Kidney capillary endothelial cell (primary cell): ENCODE results near the gene FOXL3.
"Not testable (repeated sequence)": the region's sequence is repeated elsewhere in the genome, so short reads cannot be mapped to it uniquely, and the experiment has no call there.

Source experiments
- DNase-seq: peaks from one replicate; pipeline ENCODE4 v3.0.0-alpha.2; 2018; ENCODE audit warnings: low spot score

The FOXL3 gene

DNA sequence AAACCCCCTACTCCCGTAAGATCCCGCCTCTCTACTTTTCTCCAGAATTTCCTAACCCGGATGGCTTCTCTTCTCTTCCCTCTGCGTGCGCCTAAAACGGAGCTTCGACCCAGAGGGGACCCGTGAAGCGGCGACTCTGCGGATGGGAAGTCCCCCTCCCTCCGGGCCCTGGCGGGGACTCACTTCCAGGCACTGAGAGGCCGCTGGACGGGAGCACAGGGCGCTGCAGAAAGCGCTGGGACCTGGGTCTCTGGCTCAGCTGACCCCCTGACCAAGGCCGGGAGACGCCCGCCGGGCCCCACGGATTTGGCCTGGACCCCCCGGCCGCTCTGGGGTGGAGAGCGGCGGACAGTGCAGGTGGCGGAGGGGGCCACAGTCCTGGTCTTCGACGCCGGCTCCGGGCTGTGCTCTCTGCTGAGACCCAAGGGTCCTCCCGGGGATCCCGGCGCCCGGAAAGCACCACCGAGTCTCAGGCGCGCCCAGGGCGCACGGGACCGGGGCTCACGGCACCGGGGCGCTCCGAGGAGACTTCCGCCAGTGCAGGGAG, 688 bp upstream of the FOXL3 start:
- DNase-seq: no peak

DNA sequence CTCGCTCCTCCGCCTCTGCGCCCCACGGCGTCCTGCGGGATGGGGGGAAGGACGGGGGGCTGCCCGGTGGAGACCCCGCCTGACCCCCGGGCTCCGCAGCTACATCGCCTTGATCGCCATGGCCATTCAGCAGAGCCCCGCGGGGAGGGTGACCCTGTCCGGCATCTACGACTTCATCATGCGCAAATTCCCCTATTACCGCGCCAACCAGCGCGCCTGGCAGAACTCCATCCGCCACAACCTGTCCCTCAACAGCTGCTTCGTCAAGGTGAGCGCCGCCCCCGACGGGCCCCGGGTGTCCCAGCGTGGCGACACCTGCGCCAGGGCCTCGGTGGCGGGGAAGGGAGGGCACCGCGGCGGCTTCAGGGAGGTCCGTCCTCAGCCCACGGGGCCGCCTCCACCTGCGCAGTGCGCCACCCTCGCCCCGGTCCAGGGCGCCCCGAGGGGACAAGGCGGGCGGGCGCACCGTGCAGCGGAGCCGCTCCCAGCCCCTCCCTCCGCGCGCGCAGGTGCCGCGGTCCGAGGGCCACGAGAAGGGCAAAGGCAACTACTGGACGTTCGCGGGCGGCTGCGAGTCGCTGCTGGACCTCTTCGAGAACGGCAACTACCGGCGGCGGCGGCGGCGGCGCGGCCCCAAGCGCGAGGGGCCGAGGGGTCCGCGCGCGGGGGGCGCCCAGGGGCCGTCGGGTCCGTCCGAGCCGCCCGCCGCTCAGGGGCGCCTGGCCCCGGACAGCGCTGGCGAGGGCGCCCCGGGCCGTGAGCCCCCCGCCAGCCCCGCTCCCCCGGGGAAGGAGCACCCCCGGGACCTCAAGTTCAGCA, 793 bp downstream of the FOXL3 start:
- no peak for DNase-seq

DNA sequence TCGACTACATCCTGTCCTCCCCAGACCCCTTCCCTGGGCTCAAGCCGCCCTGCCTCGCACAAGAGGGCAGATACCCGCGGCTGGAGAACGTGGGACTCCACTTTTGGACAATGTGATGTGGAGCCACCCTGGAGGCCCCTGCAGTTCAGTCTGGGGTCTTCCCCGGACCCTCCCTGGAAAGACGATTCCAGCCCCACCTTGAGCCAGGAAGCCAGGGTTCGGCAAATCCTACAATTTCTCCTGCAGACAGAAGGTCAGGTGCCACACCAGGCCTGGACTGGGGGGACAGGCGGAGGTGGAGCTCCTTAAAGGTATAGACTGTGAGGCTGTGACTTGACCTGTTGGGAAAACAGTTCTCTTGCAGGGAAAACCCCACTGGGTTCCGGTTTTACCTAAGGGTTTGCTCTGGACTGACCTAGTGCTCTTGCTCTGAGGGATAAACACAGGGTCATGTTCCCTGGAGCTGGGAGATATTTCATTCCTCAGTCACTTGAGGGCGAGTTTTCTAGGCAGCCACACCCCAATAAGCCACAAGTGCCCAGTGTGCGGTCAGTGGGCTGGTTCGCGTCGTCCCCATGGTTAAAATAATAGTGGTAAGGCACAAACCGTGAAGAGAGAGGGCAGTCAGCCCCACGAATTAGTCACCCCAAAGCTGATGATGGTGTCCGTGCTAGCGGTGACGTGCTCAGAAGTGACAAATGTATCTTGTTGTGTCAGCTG, 1.6 kb downstream of the FOXL3 start:
- DNase-seq: no peak

DNA sequence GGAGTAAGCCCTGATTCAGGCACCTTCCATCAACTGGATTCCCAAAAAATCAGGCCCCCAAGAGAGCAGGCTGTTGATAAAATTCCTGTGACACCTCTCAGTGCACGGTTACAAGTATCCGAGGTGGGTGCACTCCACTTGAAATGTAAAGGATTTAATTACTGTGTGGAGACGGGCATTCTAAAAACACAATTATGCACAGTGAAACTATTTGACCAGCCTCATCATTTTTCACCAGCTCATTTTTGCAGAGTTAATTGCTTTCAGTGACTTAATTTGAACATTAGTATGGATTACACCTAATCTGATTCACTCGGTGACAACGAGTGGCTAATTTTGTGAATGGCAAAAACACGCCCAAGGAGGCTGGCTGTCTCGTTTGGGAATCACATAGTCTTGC, 2.3 kb downstream of the FOXL3 start:
- no peak for DNase-seq

DNA sequence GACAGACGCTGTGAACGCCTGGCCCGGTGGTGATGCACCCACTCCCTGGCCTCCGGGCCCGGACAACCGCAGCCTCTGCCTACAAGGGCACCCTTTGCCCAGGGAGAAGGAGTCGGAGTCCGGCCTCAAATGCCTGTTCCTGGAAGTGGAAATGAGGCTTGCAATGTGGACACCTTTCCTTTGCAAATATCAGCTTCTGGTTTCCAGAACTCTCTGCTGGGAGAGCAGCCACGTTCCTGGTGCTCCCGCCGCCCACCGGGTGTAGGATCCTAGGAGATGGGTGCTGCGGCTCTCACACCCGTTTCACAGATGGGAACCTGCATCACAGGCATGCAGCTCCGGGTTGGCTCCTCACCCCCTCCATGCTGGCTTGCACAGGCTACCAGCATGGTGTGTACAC, 2.9 kb downstream of the FOXL3 start:
- no peak for DNase-seq

DNA sequence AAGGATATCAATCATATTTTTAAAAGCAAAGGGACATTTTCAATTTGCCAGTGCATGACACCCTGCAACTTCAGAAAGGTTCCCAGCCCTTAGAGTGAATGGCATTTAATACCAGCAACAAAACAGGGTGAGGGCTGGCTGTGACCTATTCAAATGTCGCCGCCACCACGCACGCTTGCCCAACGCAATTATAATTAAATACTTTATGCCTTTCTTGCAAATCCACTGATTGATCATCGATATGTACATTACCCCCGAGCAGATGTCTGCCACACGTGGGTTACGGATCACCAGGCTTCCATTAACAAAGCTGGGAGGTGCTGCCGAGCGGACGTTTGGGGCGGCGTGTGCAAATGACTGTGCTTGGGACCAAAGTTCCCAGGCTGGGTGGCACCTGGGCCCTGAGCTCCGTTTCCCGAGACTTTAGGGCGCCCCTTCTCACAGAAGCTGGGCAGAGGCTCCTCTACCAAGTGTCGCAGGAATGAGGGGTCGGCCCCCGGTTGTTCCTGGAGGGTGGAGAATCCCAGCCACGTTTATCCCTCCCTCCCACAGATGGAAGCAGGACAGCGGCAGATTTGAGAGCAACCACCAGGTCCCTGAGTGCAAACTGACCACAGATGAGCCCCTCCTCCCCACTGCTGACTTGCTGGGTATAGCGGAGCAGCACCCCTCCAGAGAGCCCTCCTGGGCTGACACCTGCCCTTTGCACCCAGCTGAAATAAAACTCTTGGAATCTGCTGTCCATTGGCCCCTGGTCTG, 3.9 kb downstream of the FOXL3 start:
- DNase-seq: no peak

DNA sequence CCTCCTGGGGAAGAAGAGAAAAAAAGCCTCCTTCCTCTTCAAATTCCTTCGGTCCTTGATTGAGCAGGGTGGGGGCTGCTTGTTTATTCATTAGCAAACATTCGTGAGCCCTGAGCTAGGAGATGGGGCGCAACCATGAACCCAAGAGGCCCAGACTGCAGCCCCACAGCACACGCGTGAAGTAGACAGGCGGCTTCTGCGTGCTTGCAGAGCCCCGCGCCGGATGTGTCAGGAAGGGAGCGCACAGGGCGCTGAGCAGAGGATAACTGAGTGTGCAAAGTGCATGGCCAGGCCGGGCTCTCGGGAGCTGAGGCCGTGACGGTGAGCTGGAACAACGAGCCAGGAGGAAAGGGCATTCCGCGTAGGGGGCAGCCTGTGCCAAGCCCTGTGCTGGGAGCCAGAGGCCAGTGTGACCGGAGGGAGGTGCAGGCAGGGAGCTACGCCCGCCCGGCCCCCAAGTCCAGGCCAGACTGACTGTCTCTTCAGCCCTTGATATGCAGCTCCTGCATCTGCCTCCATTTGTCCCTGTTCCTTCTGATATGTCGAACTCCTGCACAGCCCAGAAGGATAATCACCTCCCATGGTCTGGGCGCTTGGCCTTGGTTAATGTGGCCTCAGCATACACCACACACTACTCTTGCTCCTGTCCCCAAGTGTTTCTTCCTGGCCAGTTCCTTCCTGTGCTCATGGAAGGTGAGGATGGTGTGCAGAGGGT, 4.6 kb downstream of the FOXL3 start:
- no peak for DNase-seq

DNA sequence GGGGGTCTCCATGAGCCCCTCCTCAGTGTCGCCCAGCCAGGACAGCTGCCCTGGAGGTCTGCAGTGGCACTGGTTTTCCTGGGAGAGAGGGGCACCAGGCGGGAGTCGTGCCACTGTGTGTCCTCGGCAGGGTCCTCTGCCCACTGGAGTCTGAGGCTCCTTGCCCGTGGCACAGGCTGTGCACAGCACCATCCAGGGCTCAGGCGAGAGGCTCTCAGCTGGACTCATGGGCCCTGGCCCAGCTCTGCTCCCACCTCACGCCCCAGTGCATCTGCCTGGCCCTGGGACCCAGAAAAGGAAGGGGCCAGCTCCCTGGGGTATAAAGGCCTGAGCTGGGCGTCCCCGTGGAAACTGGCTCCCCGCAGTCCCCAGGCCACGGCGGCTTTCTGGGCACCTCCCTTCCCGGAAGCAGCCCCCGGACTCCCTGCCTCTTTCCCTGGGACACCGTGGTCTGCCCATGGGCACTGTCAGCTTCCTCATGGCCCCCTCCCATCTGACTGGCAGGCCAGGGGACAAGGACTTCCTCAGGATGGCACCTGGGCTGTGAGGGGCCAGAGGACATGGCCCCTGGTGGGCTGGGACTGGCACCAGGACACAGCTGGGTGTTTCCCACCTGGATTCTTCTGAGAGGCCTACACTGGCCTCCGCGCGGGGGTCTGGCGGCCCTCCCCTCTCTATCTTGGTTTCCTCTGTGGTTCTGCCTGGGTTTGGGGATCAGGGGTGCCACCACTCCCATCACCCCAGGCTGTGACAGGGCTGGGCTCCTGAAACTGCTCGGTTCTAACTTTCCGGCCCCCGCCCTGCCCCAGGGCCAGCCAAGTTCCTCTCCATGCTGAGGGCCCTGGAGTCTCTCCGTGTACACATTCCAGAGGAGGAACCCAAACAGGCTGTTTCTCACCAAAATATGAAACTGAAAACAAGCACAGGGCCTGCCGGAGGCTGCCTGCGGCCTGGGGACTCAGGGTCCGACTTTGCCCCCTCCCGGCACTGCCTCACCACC, 5.5 kb downstream of the FOXL3 start:
- DNase-seq: no peak

DNA sequence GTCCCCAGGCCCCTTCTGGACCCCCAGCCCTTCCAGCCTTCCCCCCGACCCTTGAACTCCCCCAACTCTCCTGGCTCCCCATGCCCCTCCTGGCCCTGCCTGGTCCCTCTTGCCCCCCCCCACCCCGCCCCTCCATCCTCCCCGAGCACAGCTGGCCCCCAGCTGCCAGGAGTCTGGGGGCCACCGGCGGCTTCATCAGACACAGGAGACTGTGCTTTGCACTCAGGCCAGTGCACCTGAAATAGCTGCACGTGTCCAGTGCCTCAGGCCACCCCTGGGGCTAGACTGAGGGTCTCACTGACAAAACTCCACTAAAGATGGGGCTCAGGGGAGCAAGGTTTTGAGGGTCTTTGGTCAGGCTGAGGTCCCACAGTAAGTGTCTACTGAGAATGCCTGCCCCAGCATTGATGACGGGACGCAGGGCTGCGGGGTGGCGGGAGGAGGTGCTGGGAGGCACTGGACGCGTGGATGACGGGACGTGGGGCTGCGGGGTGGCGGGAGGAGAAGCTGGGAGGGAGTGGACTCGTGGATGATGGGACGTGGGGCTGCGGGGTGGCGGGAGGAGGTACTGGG, 6.5 kb downstream of the FOXL3 start:
- no peak for DNase-seq

DNA sequence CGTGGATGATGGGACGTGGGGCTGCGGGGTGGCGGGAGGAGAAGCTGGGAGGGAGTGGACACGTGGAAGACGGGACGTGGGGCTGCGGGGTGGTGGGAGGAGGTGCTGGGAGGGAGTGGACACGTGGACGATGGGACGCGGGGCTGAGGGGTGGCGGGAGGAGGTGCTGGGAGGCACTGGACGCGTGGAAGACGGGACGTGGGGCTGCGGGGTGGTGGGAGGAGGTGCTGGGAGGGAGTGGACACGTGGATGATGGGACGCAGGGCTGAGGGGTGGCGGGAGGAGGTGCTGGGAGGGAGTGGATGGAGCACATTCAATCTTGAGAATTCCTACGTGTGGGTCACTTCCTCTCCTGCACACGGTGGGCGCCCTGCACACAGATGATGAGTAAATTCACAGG, 7.2 kb downstream of the FOXL3 start:
- DNase-seq: not testable (repeated sequence)

DNA sequence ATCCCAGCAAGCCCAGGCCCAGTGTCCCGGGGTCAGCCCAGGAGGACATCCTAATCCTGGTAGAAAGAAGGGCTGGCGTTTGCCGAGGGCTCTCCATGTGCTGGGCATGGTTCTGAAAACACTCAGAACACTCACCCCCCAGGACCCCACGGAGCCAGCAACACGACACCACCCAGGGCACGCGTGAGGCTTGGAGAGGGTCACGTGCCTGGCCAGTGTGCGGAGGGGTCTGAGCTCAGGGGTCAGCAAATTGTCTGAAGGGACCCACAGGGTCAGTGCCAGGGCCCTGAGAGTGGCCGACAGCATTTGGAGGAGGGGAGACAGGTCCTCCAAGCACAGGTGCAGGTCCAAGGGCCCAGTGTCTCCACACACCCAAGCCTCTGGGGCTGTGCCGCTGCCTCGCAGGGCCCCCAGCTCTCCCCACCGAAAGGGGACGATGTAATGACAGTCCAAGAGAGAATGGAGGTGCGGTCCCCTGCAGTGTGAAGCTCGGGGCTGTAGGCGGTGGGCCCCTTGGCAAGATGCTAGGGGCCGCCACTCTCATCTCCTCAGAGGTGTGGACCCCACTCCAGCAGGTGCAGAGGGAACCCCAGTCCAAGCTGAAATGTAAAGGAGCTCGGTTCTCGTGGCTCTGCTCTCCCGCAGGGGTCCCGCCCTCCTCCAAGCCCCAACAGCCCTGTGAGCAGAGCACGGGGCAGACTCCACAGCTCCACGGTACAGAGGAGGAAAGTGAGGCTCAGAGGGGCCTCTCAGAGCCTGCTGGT, 7.8 kb downstream of the FOXL3 start:
- DNase-seq: no peak

DNA sequence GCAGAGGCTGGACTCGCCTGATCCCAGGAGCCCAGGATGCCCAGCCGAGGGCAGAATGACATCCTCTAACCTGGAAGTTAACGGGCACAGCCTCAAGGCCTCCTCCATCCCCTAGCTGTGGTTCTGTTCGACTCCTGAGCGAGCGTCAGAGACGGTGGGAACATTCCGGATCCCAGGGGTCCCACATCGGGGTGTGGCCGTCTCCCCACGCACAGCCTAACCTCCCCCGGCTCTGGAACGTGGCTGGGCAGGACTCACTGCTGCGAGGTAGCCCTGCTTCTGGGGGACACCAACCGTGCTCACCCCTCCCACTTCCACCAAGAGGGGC, 8.4 kb downstream of the FOXL3 start:
- DNase-seq: no peak

DNA sequence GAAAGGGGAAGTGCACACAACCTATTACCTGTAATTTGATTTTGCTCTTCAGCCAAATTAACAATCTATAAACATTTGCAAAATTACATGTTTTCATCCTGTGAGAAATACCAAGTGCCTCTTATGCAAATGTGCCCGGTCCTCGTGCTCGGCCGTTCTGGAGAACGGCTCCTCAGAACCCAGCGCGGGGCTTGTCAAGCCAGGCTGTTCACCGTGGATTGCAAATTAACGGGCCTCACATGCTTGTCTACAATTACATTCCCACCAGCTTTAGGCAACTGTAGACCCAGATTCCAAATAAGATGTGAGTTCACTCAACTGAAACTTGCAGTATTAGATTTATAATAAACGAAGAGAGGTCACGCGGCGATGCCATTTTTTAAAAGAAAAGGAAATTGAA, 8.8 kb downstream of the FOXL3 start:
- no peak for DNase-seq

DNA sequence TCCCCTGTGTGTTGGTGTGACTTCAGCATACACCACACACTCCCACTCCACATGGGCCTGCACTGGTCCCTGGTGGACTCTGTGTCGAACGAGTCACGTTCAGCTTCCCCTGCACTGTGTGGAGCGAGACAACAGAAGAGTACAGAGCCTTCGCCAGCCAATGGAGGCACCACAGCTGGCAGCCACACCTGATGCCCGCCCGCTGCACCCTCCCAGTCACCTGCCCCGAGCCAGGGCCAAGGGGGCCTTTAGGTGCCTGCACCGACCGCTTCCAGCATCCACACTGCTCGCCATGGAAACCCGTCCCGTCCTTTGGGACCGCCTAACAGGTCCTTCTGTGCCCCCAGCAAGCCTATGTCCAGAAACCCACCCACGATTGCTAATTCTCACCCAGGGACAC, 9.2 kb downstream of the FOXL3 start:
- no peak for DNase-seq

DNA sequence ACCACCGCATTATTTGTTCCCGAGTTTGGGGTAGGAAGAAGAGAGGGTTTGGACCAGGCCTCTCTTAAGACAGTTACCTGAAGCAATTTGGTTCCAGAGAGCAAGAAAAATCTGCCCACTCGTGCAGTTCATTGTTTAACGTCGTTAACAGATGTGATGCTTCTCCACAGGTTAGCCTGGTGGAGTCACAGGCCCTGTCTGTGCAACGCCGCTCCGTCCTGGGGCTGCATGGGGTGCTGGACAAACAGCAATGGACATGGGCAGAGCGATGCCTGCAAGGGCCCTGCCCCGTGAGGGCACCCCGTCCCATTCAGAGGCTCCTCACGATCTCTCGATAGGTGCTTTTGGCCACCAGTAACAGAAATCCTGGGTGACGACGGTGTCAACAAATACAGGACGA, 9.7 kb downstream of the FOXL3 start:
- no peak for DNase-seq

DNA sequence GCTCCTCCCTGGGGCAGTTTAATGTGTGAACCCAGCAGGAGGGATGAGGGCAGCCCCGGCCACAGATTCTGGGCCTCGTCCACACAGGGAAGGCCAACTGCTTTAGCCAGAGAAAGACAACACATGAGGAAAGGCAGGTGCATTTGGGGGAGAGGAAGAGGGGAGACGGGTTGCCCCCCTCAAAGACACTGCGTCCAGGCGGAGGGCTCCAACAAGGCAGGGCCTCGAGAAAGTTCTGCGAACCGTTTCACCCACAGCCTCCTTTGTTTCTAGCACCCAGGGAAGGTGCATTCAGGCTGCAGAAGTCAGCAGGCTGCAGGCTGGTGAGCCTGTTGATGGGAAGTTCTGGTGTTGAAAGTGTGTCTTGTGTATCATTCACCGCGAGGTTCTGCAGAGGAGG, 10.1 kb downstream of the FOXL3 start:
- no peak for DNase-seq

DNA sequence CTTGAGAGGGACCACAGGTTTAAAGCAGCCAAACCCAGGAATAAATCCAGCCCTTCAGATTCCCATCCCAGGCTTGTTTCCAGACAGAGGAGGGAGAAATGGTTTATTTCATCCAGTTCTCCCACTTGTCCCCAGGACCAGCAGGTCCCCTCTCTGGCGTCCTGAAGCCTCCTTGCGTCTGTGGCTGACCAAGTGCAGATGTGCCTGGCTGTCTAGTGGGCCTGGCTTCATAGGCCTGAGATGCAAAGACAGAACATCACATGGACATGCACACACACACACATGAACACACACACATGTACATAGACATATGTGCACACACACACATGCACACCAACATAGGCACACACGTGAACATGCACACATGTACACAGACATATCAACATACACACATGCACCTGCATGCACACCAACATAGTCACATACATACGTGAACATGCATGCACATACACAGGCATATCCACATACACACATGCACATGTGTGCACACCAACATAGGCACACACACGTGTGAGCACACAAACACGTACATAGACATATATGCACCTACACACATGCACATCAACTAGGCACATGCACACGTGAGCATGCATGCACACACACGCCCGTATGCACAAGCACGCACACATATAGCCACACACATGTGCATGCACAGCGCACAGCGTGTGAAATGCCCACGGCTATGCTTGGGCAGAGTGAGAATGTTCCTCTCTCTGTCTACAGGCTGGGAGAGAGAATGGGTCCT, 10.7 kb downstream of the FOXL3 start:
- DNase-seq: no peak

DNA sequence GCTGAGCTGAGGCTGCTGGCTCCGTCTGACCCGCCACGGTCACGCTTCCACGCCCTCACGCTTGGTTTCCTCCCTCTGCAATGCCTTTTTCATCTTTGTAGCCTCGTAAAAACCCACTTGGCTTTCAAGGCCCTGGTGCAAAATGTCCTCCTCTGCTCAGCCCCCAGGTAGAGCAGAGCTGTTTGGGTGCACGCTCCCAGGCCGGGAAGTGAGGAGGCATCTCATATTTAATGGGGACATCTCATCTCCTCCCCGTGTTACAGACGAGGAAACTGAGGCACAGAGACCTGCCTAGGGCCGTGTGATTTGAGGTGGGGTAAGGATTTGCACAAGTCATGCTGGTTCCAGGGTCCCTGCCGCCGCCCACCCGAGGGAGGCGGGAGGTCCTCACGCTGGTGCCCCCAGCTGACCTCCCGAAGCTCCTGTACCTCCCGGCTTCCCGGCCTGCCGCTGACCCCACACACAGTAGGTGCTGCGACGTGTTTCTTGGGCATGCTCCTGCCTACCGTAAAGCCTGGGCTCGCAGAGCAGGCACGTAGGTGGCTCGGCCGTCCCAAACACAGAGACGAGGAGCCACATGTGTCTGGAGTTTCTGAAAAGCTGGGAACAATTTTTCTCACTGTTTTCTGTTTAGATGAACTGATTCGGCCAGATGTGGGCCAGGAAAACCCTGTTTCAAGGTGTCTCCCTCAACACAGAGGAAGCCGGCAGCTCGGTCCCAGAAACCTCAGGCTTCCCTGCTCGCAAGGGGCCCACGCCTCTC, 11.5 kb downstream of the FOXL3 start:
- DNase-seq: no peak
